ENCODE measurements around the gene TMX2. TPM values are rescaled to one million over a fixed set of nuclear protein-coding genes. Genes with fewer than 3 reads are reported as not detected.

TMX2 gene
- total RNA-seq, 1 donor from 2014 or later, result 76.5 TPM

DNA sequence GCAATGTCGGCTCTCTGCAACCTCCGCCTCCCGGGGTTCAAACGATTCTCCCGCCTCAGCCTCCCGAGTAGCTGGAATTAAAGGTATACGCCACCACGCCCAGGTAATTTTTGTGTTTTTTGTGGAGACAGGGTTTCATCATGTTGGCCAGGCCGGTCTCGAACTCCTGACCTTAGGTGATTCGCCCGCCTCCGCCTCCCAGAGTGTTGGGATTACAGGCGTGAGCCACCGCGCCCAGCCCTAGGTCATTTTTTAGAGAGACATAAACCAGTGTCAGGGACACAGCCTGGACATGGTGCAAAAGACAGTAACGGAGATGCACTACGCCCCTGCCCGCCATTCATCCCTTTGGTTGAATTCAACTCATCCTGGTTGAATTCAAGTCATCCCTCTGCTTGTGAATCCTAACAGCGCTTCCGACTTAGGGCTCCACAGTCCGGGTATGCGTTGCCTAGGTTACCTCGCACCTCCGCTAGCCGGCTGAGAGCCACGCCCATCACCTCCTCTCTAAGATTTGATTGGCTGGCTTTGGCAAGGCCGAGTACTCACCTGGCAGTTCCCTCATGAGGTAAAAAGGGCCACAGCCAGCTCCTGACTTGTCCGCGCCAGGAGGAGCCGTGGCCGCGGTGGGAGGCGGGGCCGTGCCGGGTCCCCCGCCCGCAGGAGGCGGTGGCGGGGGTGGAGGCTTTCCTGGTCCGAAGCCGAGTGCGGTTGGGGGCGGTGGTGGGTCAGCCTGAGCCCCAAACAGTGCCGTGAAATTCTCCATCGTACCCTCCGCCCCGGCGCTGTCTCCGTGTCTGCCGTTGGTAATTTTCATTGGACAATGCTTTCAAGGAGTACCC lies 758 bp upstream of the TMX2 start, which contains the start of gene MED19:
Gene MED19, minus strand, starts transcription at position 802 of the 842 bp plus-strand sequence. Its CDS starts 36 bp downstream, at position 766.
- intact Hi-C loops (cut with micrococcal nuclease), result loop anchor here (1.0 to 10.0 kb wide), 14 partner anchors 30 to 1905 kb away; partner anchors contain the start of genes CLP1, FAM111A, SELENOH and SSRP1

DNA sequence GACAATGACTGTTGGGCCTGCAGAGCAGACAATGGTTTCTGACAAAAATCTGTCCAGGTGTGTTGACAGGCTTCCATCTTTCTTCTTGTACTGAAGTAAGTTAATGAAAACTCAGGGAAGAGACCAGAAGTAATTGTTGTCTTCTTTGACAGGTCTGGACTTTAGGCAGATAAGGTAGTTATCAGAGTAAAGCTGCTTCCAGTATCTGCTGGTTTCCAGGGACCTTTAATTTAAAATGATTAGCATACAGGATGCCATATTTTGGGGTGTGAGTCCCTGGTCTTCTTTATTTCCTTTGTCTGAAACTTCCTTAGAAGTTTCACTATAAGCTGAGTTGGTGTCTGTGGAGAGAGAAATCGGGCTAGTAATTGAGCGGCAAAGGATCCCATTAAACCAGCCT lies 1.4 kb downstream of the TMX2 start:
- intact Hi-C loops (cut with micrococcal nuclease), result loop anchor here (2.0 to 10.0 kb wide), 3 partner anchors 379 to 1851 kb away; partner anchors contain the start of genes FAM111A and SSRP1

DNA sequence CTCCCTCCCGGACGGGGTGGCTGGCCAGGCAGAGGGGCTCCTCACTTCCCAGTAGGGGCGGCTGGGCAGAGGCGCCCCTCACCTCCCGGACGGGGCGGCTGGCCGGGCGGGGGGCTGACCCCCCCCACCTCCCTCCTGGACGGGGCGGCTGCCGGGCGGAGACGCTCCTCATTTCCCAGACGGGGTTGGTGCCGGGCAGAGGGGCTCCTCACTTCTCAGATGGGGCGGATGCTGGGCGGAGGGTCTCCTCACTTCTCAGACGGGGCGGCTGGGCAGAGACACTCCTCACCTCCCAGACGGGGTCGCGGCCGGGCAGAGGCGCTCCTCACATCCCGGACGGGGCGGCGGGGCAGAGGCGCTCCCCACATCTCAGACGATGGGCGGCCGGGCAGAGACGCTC lies 4.3 kb downstream of the TMX2 start:
- intact Hi-C loops (cut with micrococcal nuclease), result loop anchor here (10.0 kb wide), 1 partner anchor 1848 kb away; no protein-coding TSS in a partner anchor

DNA sequence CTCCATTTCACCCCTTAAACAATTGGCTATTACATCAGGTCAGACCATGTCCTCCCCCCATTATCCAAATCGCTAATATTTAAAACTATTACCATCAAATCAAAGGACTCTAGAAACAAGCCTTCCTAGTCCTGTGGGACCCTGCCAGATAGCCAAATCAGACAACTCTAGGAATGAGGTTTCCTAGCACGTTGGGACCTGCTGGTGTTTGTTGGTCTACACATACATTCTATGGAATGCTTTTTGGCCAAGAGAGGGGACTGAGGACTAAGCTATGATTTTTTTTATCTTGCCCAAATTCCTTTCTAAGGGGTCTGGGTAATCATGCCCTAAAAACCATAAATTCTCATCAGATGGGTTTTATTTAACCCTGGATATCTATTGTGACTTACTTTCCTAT lies 14.8 kb downstream of the TMX2 start:
- intact Hi-C loops (cut with micrococcal nuclease), result no loop called here

DNA sequence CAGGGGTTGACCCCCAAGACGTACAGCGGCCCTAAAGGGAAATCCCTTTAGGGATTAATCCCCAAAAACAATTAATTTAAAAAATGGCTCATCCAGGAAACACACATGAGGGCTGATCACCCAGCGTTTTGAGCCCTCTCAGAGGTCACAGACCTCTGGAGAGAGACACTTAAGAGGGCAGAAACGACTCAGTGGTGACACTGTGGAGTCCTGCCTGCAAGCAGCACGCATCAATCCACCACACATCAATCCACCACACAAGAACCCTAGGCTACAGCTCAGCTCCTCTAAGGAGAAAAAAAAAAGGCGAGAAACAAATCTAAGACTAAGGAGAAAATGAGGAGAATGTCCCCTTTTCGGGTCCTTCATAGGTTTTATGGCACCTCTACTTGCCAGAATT lies 16.4 kb downstream of the TMX2 start:
- intact Hi-C loops (cut with micrococcal nuclease), result no loop called here

DNA sequence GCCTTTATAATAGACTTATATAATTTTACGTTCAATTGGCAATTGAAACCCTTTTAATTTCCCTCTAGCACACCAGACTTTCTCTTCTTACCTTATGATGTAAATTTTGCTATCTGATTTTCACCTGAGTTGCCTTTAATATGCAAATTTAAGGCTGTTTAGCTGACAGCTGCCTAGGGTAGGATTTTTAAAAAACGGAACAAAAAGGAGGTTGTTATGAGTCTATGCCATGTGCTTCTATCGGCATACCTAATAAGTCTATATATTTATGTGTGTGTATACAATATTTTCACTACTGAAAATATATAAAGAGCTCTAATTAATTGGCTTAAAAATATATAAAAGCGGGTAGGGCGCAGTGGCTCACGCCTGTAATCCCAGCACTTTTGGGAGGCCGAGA lies 17.1 kb downstream of the TMX2 start:
- intact Hi-C loops (cut with micrococcal nuclease), result no loop called here

DNA sequence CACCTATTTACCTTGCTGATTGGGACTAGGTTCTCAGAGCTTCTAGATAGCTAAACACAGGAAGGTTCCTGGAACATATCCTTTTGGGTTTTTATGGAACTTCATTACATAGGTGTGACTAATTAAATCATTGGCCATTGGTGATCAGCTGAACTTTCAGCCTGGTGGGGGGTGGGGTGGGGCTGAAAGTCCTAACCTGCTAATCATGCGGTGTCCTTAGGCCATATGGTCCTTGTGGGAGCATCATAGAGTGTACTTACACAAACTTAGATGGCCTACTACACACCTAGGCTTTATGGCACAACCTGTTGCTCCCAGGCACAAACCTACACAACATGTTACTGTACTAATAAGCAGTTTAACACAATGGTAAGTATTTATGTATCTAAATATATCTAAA lies 20.3 kb downstream of the TMX2 start:
- intact Hi-C loops (cut with micrococcal nuclease), result no loop called here

DNA sequence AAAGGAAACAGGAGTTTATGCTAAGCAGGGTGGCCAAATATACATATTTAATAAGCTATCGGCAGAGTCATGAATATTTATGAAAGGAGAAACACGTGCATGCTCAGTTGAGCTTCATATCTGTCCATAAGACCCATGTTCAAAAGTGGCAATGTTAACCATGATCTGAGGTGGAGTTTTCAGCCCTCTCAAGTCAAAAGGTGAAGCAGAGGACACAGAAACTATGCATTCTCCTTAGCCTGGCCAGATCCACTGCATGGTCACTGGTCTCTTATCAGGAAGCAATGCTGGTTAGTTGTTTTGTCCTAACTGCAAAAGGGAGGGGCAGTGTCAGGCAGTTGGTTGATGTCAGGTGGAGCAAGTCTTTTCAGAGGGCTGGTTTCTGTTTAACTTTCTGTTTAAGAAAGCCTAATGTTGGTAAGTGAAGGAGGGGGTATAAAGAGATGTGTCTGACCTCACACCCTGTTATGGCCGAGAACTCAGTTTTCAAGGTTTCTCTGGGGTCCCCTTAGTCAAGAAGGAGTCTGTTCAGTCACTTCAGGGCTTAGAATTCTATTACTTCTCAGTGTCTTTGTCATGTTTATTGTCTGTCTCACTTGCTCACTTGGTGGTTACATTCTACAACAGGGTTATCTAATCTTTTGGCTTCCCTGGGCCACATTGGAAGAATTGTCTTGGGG lies 23.4 kb downstream of the TMX2 start:
- intact Hi-C loops (cut with micrococcal nuclease), result no loop called here

DNA sequence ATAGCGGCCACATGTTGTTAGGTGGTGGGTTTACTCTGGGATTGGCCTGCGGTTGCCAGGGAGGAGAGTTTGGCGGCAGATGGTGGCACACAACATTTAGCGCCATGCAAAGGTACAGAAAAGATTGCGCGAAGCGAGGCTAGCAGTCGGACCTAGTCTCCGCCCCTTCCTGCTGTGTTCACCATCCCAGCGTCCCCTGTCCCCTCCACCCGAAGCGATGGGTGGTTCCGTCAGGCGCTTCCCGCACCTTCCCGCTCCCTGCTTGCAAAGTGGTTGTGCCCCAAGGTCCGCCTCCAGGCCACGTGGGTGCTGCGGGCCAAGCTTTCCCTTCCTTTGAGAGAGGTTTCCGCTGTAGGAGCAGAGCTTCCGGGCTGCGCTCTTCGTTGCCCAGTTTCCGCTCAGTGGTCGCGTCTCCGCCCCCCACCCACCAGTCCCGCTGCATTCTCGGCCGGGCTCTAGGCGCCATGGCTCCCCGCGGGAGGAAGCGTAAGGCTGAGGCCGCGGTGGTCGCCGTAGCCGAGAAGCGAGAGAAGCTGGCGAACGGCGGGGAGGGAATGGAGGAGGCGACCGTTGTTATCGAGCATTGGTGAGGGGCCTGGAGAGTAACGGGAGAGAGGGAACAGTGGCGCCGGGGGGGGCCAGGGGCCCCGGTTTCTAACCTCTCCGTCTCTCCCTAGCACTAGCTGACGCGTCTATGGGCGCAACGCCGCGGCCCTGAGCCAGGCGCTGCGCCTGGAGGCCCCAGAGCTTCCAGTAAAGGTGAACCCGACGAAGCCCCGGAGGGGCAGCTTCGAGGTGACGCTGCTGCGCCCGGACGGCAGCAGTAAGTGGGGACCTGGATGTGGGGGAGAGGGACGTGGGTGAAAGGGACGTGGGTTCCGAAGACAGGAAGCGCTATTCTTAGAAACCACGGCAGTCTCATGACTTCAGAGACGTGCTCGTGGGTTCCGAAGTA lies 29.0 kb downstream of the TMX2 start, which contains the start of gene SELENOH:
Gene SELENOH, plus strand, starts transcription at position 360 of the 955 bp plus-strand sequence. Its CDS starts 105 bp downstream, at position 465.
- intact Hi-C loops (cut with micrococcal nuclease), result loop anchor here (1.0 to 5.0 kb wide), 14 partner anchors 29 to 1874 kb away; partner anchors contain the start of genes CLP1, FAM111A, MED19 and OSBP

DNA sequence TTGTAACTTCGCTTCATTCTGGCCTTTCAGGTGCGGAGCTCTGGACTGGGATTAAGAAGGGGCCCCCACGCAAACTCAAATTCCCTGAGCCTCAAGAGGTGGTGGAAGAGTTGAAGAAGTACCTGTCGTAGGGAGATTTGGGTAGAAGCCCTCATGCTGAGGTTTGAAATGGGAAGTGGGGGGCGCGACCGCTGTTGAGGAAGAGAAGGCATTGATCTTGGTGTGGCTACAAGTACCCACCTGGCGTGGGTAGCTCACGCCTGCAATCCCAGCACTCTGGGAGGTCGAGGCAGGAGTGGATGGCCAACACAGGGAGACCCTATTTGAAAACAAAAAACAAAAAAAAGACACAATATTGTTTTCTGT lies 29.7 kb downstream of the TMX2 start:
- intact Hi-C loops (cut with micrococcal nuclease), result loop anchor here (5.0 kb wide), 1 partner anchor 1400 kb away; the partner anchor contains the start of gene FAM111A

DNA sequence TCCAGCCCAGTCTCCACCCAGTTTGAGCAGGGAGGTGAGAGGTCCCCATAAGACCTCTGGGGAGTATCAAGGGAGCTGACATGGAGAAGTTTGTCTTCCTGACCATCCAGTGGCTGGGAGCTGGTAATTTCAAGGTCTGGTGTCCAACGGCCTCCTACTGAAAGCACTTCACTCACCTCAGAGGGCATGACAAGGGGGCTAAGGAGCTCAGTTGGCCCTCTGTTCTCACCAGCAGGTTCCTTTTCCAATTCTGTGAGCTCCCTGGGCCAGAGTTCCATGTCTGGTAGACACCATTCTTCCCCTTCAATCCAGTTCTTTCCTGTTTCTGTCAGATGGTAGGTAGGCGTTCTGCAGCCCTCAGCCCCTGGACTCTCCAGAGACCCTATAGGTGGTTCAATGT lies 32.0 kb downstream of the TMX2 start:
- intact Hi-C loops (cut with micrococcal nuclease), result loop anchor here (5.0 kb wide), 1 partner anchor 1398 kb away; the partner anchor contains the start of gene FAM111A

DNA sequence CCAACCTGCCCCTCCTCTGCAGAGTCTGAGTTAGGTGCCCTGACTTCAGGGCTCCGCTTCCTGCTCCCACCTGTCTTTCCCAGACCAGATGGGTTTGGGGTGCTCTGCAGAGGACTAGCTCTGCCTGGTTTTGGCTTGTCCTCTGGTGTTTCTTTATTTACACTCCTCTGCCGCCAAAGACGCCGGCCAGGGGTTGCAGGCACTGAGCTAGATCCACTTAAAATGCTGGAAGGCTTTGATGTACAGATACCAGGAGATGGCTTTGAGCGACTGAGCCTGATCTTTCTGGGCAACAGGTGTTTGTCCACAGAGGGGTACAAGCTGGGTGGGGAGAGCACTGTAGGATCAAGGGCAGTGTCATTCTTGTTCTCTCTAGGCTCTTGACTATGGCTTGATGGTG lies 32.8 kb downstream of the TMX2 start:
- intact Hi-C loops (cut with micrococcal nuclease), result no loop called here

DNA sequence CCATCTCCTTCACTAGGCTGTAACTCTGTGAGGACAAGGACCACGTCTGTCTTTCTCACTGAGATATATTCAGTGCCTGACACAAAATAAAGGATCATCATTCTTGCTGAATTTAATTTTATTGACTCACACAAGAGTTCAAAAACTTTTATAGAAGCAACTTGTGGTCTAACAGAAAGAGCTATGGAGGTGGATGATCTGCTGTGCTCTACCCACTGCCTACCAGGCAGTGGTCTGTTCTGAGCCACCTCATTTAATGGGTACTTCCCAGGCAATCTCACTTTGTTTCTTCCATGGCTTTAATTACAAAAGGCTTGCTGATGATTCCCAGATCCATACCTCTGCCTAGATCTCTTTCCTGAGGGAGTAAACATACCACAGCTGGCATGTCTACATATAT lies 34.5 kb downstream of the TMX2 start:
- intact Hi-C loops (cut with micrococcal nuclease), result no loop called here

DNA sequence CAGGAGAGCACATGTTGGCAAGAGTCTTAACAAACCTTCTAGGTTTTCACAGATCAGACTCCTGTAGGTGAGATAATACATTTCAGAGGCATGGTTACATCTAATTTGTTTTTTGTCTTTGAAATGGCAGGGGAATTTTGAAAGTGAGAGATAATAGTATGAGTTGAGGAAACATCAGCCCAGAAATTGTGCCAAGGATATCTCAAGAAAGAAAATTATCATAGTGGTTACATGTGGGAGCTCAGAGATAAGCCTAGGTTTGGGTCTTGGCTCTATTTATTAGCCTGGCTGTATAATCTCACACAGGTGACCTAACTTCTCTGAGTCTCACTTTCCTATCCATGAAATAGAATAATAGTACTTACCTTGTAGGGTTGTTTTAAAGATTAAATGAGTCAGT lies 38.8 kb downstream of the TMX2 start:
- intact Hi-C loops (cut with micrococcal nuclease), result loop anchor here (1.0 kb wide), 1 partner anchor 49 kb away; no protein-coding TSS in a partner anchor

DNA sequence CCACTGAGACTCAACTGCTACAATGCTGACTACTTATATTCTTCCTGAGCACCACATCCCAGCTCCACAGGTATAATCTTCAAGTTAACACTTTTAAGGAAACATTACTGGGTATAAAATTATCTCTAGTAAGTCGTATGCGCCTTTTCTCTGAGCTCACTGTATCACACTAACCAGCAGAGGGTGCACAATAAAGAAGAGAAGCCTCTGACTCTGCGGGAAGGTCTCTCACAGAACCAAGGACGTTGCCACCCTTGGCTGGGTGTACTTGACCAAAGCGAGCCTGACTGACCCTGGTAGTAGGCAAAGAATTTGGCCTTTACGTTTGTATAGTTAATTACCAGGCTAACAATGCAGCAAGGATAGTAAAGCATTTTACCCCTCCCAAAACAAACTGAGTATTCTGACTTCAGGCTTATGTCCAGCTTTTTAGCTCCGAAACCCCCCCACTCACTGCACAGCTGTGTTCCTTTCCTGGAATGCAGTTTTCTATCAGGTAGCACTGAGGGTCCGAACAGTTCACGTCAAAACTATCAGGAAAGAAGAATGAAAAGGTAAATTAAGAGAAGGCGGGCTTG lies 39.4 kb downstream of the TMX2 start, which contains the start of gene BTBD18:
Gene BTBD18, minus strand, starts transcription at position 144 of the 578 bp plus-strand sequence. CDS start 631 bp downstream, outside the sequence.
- intact Hi-C loops (cut with micrococcal nuclease), result loop anchor here (1.0 kb wide), 1 partner anchor 49 kb away; no protein-coding TSS in a partner anchor

DNA sequence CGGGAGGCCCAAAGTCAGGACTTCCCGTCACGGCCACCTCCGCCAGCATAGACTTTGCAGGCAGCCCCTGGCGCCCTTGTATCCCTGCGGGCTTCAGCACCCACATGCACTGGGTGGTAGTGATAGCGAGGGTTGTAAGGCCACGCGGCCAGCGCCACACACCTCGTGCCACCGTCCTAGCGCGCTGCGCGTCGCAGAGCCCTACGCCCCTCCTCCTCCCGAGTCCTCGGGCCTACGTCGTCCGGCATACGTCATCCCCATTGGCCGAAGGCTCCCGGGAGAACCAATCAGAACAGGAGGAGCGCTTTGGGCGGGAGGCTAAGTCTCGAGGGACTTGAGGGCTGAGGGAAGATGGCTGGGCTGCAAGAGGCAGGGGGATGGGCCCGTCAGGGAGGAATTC lies 40.6 kb downstream of the TMX2 start:
- intact Hi-C loops (cut with micrococcal nuclease), result no loop called here

DNA sequence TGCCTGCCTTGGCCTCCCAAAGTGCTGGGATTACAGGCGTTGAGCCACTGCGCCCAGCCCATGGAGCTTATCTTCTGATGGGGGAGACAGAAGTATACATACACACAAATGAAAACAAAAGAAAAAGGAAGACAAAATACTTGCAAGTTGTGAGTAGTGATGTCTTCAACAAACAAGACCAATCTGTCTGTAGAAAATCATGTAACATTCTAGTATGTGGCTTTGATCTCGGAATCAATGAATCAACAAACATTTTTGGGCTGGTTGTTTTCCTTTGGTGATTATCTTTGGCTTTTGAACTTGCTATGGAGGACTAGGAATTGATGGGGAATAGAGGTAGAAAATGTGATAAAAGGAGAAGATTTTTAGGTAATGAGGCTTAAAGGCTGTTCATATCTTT lies 45.8 kb downstream of the TMX2 start:
- intact Hi-C loops (cut with micrococcal nuclease), result no loop called here

DNA sequence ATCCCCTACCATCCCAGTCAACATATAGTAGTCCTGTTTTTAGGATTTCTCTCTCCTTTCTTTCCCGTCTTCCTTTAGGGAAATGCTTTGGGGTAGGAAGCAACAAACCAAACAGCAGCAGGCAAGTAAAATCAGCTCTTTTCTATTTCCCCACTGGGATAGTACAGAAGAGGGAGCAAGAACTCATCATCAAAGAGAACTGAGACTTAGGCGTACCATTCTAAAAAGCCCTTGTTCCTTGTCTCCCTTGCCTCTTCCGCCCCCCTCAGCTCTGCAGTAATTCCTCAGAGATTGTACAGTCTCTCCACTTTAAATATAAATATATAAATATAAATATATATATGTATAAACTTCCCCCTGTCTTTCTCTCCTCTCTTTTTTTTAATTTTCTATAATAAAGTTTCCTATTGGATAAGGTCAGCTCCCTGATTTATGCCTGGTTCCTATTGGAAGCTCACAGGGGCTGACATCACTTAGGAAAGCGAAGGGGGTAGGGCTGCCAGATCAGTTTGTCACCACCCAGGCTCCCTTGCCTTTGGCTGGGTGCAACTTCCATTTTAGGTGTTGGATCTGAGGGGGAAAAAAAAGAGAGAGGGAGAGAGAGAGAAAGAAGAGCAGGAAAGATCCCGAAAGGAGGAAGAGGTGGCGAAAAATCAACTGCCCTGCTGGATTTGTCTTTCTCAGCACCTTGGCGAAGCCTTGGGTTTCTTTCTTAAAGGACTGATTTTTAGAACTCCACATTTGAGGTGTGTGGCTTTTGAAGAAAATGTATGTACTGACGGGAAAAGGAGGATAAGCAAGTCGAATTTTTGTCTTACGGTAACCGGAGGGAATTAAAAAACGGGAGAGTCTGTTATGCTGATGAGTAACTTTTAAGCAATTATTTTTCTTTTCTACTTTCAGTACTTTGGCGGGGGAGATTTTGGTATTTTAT lies 49.2 kb downstream of the TMX2 start, which contains the start of gene CTNND1:
Gene CTNND1, plus strand, starts transcription at position 502 of the 934 bp plus-strand sequence. CDS start 29,677 bp downstream, outside the sequence.
- intact Hi-C loops (cut with micrococcal nuclease), result no loop called here

Data from T-helper 1 cell treated with Interleukin-12 subunit alpha and Interleukin-12 subunit beta and Interleukin-4 antibody, amounts not matched to agents 30 ng/mL and 1 ng/mL, for 36 hours (primary cell).